ENCODE measurements around the gene BSG. TPM values are rescaled to one million over a fixed set of nuclear protein-coding genes. Genes with fewer than 3 reads are reported as not detected.
A peak's percentile ranks its signal among the peaks of the same experiment; 100 is the strongest.

The BSG gene
- total and polyA plus RNA-seq, 9 of the 15 experiments (the other 6 are each of a cell fraction or from before 2014, with no cell fraction given) = 4.6 to 495 (median 187) TPM

GRCh38 chr19:542173-542866 lies 30.1 kb upstream of the BSG start (continued):
- TF ChIP-seq JUND (IDR thresholded peaks at IDR 0.05; ENCODE audit: borderline replicate concordance, low read depth, low read length) (no peak), JUND (tag; IDR thresholded peaks at IDR 0.05; ENCODE audit: borderline replicate concordance, low read depth, low read length) (no peak), CCNT2 (IDR thresholded peaks at IDR 0.05; ENCODE audit: borderline replicate concordance, extremely low read depth, insufficient read length, low read depth, low read length) (no peak), SP1 (CRISPR knock-in tag; IDR thresholded peaks at IDR 0.05) (no peak), HINFP (tag; conservative IDR thresholded peaks at IDR 0.05; ENCODE audit: low read depth) (no peak), RAD51 (IDR thresholded peaks at IDR 0.05; ENCODE audit: borderline replicate concordance, low read depth) (no peak), CBX1 (IDR thresholded peaks at IDR 0.05; ENCODE audit: low read depth) (no peak), HLTF (IDR thresholded peaks at IDR 0.05) (no peak), HSF4 (CRISPR knock-in tag; IDR thresholded peaks at IDR 0.05; ENCODE audit: borderline replicate concordance) (no peak), E2F8 (IDR thresholded peaks at IDR 0.05; ENCODE audit: low read depth, partially characterized antibody) (peak; percentile 23), ZBTB33 (CRISPR knock-in tag; IDR thresholded peaks at IDR 0.05) (peak; percentile 37; the same call in 1 of the 2 replicates)
